WTC11 (cell line): ENCODE results near the gene ETNK2. TPM values are rescaled to one million over a fixed set of nuclear protein-coding genes. Genes with fewer than 3 reads are reported as not detected.

Experiments
- ATAC-seq: fragments of 200-7000 bp; cut with Tn5 transposase; 2 replicates; pipeline ENCODE4 v1.10.0; 2021; ENCODE audit warnings: mild to moderate bottlenecking, moderate library complexity
- CTCF ChIA-PET: fragments of 300-600 bp; sonication (Branson Sonifier 250); formaldehyde crosslinking; loops from one replicate; lab custom pipeline; 2021; ENCODE audit warnings: antibody characterized with exemption; lab: Charles Lee
- POLR2A ChIA-PET: fragments of 350-600 bp; sonication (Branson Sonifier 250); formaldehyde crosslinking; loops from one replicate; lab custom pipeline; 2021; ENCODE audit warnings: antibody characterized with exemption; lab: Charles Lee
- DNase-seq: peaks from one replicate; pipeline ENCODE4 v3.0.0; 2021; ENCODE audit warnings: low spot score
- H3K27ac Mint-ChIP-seq: 2 replicates; pipeline ENCODE4 v1.8.0; 2021; ENCODE audit warnings: mixed read lengths
- H3K27me3 Mint-ChIP-seq: 2 replicates; pipeline ENCODE4 v1.8.0; 2021; ENCODE audit warnings: low read depth, mild to moderate bottlenecking, moderate library complexity, mixed read lengths
- H3K36me3 Mint-ChIP-seq: 2 replicates; pipeline ENCODE4 v1.8.0; 2021; ENCODE audit warnings: mixed read lengths
- H3K4me1 Mint-ChIP-seq: 2 replicates; pipeline ENCODE4 v1.8.0; 2022; ENCODE audit warnings: mixed read lengths
- H3K4me3 Mint-ChIP-seq: 2 replicates; pipeline ENCODE4 v1.8.0; 2021; ENCODE audit warnings: mild to moderate bottlenecking, moderate library complexity, mixed read lengths
- H3K9me3 Mint-ChIP-seq: 2 replicates; pipeline ENCODE4 v1.8.0; 2021; ENCODE audit warnings: mixed read lengths
- GTF2I ChIP-seq: fragments of 250-450 bp; sonication (Bioruptor Pico); conservative IDR thresholded peaks from 2 replicates; pipeline ENCODE4 v1.4.0; 2021; ENCODE audit warnings: mild to moderate bottlenecking
- IRF2 ChIP-seq: sonication (generic); formaldehyde crosslinking; IDR thresholded peaks from 2 replicates; pipeline ENCODE4 v1.8.0; 2022; ENCODE audit warnings: low read depth, missing genetic modification reagents, borderline replicate concordance
- NFE2L1 ChIP-seq: sonication (generic); formaldehyde crosslinking; IDR thresholded peaks from 2 replicates; pipeline ENCODE4 v1.8.1; 2023; ENCODE audit warnings: missing genetic modification reagents
- NR2C2 ChIP-seq: sonication (generic); formaldehyde crosslinking; IDR thresholded peaks from 2 replicates; pipeline ENCODE4 v1.8.0; 2022; ENCODE audit warnings: mild to moderate bottlenecking, missing genetic modification reagents
- OVOL2 ChIP-seq: fragments of 250-450 bp; sonication (Bioruptor Pico); IDR thresholded peaks from 2 replicates; pipeline ENCODE4 v1.9.0; 2021; ENCODE audit warnings: mild to moderate bottlenecking, borderline replicate concordance
- PRRX2 ChIP-seq: fragments of 250-450 bp; sonication (Bioruptor Pico); IDR thresholded peaks from 2 replicates; pipeline ENCODE4 v1.8.0; 2021; ENCODE audit warnings: mild to moderate bottlenecking
- SMAD3 ChIP-seq: sonication (generic); formaldehyde crosslinking; IDR thresholded peaks from 2 replicates; pipeline ENCODE4 v1.8.0; 2022; ENCODE audit warnings: missing genetic modification reagents, mild to moderate bottlenecking, borderline replicate concordance
- SMAD4 ChIP-seq: sonication (generic); formaldehyde crosslinking; IDR thresholded peaks from 2 replicates; pipeline ENCODE4 v1.8.0; 2022; ENCODE audit warnings: mild to moderate bottlenecking, missing genetic modification reagents
- TEAD4 ChIP-seq: sonication (generic); formaldehyde crosslinking; IDR thresholded peaks from 2 replicates; pipeline ENCODE4 v1.8.0; 2022; ENCODE audit warnings: mild to moderate bottlenecking, missing genetic modification reagents
- TP53 ChIP-seq: sonication (generic); formaldehyde crosslinking; IDR thresholded peaks from 2 replicates; pipeline ENCODE4 v1.8.1; 2023; ENCODE audit warnings: mild to moderate bottlenecking, missing genetic modification reagents
- ZBTB21 ChIP-seq: sonication (generic); formaldehyde crosslinking; IDR thresholded peaks from 2 replicates; pipeline ENCODE4 v1.8.1; 2023; ENCODE audit warnings: mild to moderate bottlenecking, missing genetic modification reagents, borderline replicate concordance
- ZNF263 ChIP-seq: sonication (generic); formaldehyde crosslinking; IDR thresholded peaks from 2 replicates; pipeline ENCODE4 v1.8.1; 2022; ENCODE audit warnings: low read depth, mild to moderate bottlenecking, moderate library complexity, missing genetic modification reagents
- ZNF423 ChIP-seq: fragments of 250-450 bp; sonication (Bioruptor Pico); IDR thresholded peaks from 2 replicates; pipeline ENCODE4 v2.1.2; 2022; ENCODE audit warnings: mild to moderate bottlenecking, moderate library complexity
- total RNA-seq: library from RNA; stranded (reverse); gene quantifications from 3 replicates; pipeline ENCODE4 v1.2.3, GENCODE V29; 2021
- TF ChIP-seq, protein P1 (sequence below): sonication (generic); formaldehyde crosslinking; IDR thresholded peaks from 2 replicates; pipeline ENCODE4 v1.8.0; 2022; ENCODE audit warnings: mild to moderate bottlenecking, missing genetic modification reagents
- TF ChIP-seq, protein P2 (sequence below): fragments of 250-450 bp; sonication (Bioruptor Pico); IDR thresholded peaks from 2 replicates; pipeline ENCODE4 v2.1.2; 2022; ENCODE audit warnings: mild to moderate bottlenecking, moderate library complexity
- TF ChIP-seq, protein P3 (sequence below): sonication (generic); formaldehyde crosslinking; IDR thresholded peaks from 2 replicates; pipeline ENCODE4 v1.8.1; 2022; ENCODE audit warnings: missing genetic modification reagents, borderline replicate concordance
- TF ChIP-seq, protein P4 (sequence below): sonication (generic); formaldehyde crosslinking; IDR thresholded peaks from 2 replicates; pipeline ENCODE4 v1.8.0; 2022; ENCODE audit warnings: mild to moderate bottlenecking, missing genetic modification reagents

The ETNK2 gene
- total RNA-seq, 1 experiment from 2014 or later = 19.7 TPM

DNA sequence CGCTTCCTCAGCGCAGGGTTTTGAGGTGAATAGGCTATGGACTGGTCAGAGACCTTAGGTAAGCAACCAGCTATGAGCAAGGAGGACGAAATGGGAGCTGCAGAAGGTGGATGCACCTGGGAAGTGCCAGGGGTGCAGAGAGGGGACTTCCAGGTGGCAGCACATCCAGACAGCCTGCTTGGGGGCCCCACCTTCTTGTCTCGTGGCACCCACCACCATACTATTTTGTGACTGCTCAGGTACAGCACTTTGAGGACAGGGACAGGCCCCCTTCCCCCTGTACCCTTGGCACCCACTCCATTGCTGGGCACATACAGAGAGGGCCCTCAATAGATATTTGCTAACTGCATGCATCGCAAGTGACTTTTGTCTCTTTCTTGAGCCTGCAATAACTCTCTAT lies 45.2 kb upstream of the ETNK2 start (continued):
- TF ChIP-seq, protein P1, sequence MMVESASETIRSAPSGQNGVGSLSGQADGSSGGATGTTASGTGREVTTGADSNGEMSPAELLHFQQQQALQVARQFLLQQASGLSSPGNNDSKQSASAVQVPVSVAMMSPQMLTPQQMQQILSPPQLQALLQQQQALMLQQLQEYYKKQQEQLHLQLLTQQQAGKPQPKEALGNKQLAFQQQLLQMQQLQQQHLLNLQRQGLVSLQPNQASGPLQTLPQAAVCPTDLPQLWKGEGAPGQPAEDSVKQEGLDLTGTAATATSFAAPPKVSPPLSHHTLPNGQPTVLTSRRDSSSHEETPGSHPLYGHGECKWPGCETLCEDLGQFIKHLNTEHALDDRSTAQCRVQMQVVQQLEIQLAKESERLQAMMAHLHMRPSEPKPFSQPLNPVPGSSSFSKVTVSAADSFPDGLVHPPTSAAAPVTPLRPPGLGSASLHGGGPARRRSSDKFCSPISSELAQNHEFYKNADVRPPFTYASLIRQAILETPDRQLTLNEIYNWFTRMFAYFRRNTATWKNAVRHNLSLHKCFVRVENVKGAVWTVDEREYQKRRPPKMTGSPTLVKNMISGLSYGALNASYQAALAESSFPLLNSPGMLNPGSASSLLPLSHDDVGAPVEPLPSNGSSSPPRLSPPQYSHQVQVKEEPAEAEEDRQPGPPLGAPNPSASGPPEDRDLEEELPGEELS = no peak
- no peak for TF ChIP-seq SMAD4 (CRISPR knock-in tag)
- no peak for TF ChIP-seq PRRX2 (CRISPR knock-in tag)
- no peak for TF ChIP-seq GTF2I (CRISPR knock-in tag)
- no peak for TF ChIP-seq NR2C2 (CRISPR knock-in tag)
- no peak for TF ChIP-seq TP53
- TF ChIP-seq ZNF263 = no peak
- no peak for TF ChIP-seq IRF2 (CRISPR knock-in tag)
- TF ChIP-seq, protein P2, sequence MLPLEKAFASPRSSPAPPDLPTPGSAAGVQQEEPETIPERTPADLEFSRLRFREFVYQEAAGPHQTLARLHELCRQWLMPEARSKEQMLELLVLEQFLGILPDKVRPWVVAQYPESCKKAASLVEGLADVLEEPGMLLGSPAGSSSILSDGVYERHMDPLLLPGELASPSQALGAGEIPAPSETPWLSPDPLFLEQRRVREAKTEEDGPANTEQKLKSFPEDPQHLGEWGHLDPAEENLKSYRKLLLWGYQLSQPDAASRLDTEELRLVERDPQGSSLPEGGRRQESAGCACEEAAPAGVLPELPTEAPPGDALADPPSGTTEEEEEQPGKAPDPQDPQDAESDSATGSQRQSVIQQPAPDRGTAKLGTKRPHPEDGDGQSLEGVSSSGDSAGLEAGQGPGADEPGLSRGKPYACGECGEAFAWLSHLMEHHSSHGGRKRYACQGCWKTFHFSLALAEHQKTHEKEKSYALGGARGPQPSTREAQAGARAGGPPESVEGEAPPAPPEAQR (CRISPR knock-in tag) = no peak
- TF ChIP-seq ZBTB21 (CRISPR knock-in tag) = no peak
- TF ChIP-seq OVOL2 = no peak
- TF ChIP-seq, protein P3, sequence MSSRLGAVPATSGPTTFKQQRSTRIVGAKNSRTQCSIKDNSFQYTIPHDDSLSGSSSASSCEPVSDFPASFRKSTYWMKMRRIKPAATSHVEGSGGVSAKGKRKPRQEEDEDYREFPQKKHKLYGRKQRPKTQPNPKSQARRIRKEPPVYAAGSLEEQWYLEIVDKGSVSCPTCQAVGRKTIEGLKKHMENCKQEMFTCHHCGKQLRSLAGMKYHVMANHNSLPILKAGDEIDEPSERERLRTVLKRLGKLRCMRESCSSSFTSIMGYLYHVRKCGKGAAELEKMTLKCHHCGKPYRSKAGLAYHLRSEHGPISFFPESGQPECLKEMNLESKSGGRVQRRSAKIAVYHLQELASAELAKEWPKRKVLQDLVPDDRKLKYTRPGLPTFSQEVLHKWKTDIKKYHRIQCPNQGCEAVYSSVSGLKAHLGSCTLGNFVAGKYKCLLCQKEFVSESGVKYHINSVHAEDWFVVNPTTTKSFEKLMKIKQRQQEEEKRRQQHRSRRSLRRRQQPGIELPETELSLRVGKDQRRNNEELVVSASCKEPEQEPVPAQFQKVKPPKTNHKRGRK (CRISPR knock-in tag) = no peak
- TF ChIP-seq NFE2L1 (CRISPR knock-in tag) = no peak
- no peak for TF ChIP-seq ZNF423 (CRISPR knock-in tag)

DNA sequence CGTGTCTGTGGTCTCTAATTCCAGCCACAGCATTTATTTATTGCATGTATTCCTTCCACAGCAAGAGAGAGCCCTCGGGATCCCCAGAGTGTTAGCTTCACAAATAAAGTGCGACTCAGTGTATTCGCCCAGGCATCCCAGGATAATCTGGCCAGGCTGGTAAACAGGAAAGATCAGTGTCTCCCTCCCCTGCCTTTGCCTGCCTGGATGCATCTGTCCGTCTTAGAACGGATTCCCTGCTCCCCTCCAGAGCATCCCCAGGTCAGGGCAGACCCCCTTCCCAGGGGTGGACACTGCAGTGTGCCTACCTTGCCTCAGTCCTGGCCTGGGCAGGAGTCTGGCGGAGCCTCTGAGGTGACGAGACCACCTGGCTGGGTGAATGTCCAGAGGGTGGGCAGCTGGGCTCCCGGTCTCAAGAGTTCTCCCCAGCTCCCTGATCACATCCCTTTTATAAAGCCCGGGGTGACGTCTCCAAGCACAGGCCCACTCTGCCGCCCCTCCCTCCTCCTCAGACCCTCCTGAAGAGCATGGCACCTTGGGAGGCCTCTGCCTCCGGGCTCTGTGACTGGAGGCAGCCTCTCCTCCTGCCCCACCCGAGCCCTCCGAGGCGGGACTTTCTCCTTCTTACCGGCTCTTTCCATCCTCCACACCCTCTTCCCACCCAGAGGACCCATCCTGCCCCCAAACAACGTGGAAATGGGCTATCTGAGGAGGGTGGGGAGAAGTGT lies 44.4 kb upstream of the ETNK2 start, which contains the start of gene KISS1:
Gene KISS1, minus strand, starts transcription at position 424 of the 728 bp plus-strand sequence. CDS start 3,615 bp downstream, outside the sequence.
- peaks cover 6% of the 10 kb centered on the region; the same call in 1 of the 2 replicates for H3K9me3 Mint-ChIP-seq
- ATAC-seq (peak; percentile 13), DNase-seq (no peak)
- peaks cover 24% of the 10 kb centered on the region for H3K27me3 Mint-ChIP-seq
- TF ChIP-seq, protein P4, sequence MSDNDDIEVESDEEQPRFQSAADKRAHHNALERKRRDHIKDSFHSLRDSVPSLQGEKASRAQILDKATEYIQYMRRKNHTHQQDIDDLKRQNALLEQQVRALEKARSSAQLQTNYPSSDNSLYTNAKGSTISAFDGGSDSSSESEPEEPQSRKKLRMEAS = no peak
- TF ChIP-seq GTF2I (CRISPR knock-in tag) = no peak
- TF ChIP-seq ZBTB21 (CRISPR knock-in tag) = no peak
- TF ChIP-seq TEAD4 (CRISPR knock-in tag) = no peak
- no peak within 1 kb of the TSS for H3K27ac Mint-ChIP-seq
- ChIA-PET POLR2A (no interaction called here), CTCF (interaction anchor here (0.8 to 4.4 kb wide), 5 partner anchors 11 to 202 kb away, joined by 3 to 59 read pairs (median 7); partner anchors contain the start of gene GOLT1A)
- peaks cover 12% of the 10 kb centered on the region for H3K4me1 Mint-ChIP-seq
- no peaks in the 10 kb centered on the region for H3K36me3 Mint-ChIP-seq
- H3K4me3 Mint-ChIP-seq = no peak within 1 kb of the TSS

DNA sequence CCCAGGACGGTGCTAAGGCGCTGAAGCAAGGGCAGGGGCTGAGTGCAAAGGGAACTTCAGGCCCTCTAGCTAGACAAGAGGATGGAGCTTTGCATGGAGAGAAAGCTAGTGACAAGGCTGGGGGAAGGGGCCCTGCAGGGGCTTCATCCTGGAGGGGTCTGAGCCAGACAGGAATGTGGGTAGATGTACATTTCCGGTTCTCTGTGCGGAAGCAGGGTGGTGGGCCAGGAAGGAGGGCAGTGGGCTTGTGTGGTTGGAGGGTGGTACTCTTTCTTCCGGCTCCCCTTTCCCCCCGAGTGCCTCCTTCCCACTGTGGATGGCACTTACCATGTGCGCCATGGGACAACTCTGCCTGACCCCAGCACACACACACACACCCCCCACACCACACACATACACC lies 42.9 kb upstream of the ETNK2 start:
- Mint-ChIP-seq H3K4me1 (peaks cover 20% of the 10 kb centered on the region), H3K27ac (peak overlapping the region; percentile 28), H3K9me3 (peaks cover 6% of the 10 kb centered on the region; the same call in 1 of the 2 replicates), H3K36me3 (no peaks in the 10 kb centered on the region), H3K27me3 (peaks cover 33% of the 10 kb centered on the region), H3K4me3 (no peak overlapping the region)
- ChIA-PET POLR2A (no interaction called here), CTCF (interaction anchor here (1.7 to 1.8 kb wide), 2 partner anchors 13 to 32 kb away, joined by 9 to 13 read pairs; no protein-coding TSS in a partner anchor)
- DNase-seq (no peak), ATAC-seq (no peak)
- TF ChIP-seq NFE2L1 (CRISPR knock-in tag) (0 out of 2 replicates have a peak, but pooled peaks have one; percentile 37), SMAD3 (CRISPR knock-in tag) (no peak)
